K562 (cell line): Measurements from ENCODE around the gene TFCP2L1. TPM values are rescaled to one million over a fixed set of nuclear protein-coding genes. Genes with fewer than 3 reads are reported as not detected.

Source experiments
- FIP1L1 ChIP-seq: fragments of 200-400 bp; formaldehyde crosslinking; IDR thresholded peaks from 2 replicates; pipeline ENCODE4 v1.6.1; 2018; ENCODE audit warnings: mild to moderate bottlenecking, low read depth, low read length; ENCODE audit not compliant: poor library complexity, severe bottlenecking
- FOXK2 ChIP-seq, 2 experiments: fragments of 450-650 bp; IDR thresholded peaks in 1 of 2; conservative IDR thresholded peaks in 1 of 2; 2 replicates each; pipeline ENCODE4 v1.6.1; 2016; ENCODE audit warnings: low read depth in 2 of 2, mild to moderate bottlenecking in 1 of 2
- MEIS2 ChIP-seq: fragments of 450-650 bp; IDR thresholded peaks from 2 replicates; pipeline ENCODE4 v1.6.1; 2014; ENCODE audit warnings: mild to moderate bottlenecking; ENCODE audit not compliant: partially characterized antibody
- NUFIP1 ChIP-seq: fragments of 450-650 bp; IDR thresholded peaks from 2 replicates; pipeline ENCODE4 v1.6.1; 2018; ENCODE audit not compliant: partially characterized antibody
- RERE ChIP-seq: sonication (generic); formaldehyde crosslinking; IDR thresholded peaks from 2 replicates; pipeline ENCODE4 v1.8.0; 2023; ENCODE audit warnings: missing genetic modification reagents, mild to moderate bottlenecking, borderline replicate concordance
- RFX7 ChIP-seq: fragments of 250-450 bp; sonication (Bioruptor Pico); IDR thresholded peaks from 2 replicates; pipeline ENCODE4 v1.5.1; 2021; ENCODE audit warnings: mild to moderate bottlenecking
- TFAP4 ChIP-seq: sonication (generic); formaldehyde crosslinking; IDR thresholded peaks from 2 replicates; pipeline ENCODE4 v1.8.0; 2022; ENCODE audit warnings: missing genetic modification reagents, mild to moderate bottlenecking, moderate library complexity, borderline replicate concordance
- XRCC3 ChIP-seq: fragments of 450-650 bp; IDR thresholded peaks from 2 replicates; pipeline ENCODE4 v1.6.1; 2017; ENCODE audit warnings: mild to moderate bottlenecking, moderate library complexity
- polyA plus RNA-seq, 8 experiments: library from polyadenylated mRNA; depleted of rRNA in 4 of 8; stranded (reverse) in 5 of 8; unstranded in 3 of 8; fragments of >200 nt; fragmentation: Nextera tagmentation in 2 of 8; fragmentation: Illumina TruSeq in 1 of 8; extraction: Ambion mirVana in 2 of 8; extraction: Trizol in 1 of 8; gene quantifications; 2 replicates each; pipeline versions ENCODE4 v1.2.1 to v1.2.3, GENCODE V29; 2011 to 2014; ENCODE audit warnings: inconsistent platforms in 1 of 8, missing spikeins in 1 of 8
- total RNA-seq, 7 experiments: library from RNA; depleted of rRNA in 6 of 7; stranded (reverse); fragments of >200 nt in 6 of 7; fragmentation: Illumina TruSeq in 2 of 7; extraction: Trizol in 2 of 7; gene quantifications; 2 replicates each; pipeline versions ENCODE4 v1.2.1 to v1.2.3, GENCODE V29; 2011 to 2021; ENCODE audit warnings: low replicate concordance in 1 of 7

Gene TFCP2L1
- total and polyA plus RNA-seq, 9 of the 15 experiments (the other 6 are each of a cell fraction or from before 2014, with no cell fraction given) = 0.08 to 1.00 (median 0.42) TPM

GRCh38 chr2:121237980-121238665 lies 46.9 kb downstream of the TFCP2L1 start (continued):
- TF ChIP-seq RERE (CRISPR knock-in tag) (no peak), XRCC3 (no peak), TFAP4 (CRISPR knock-in tag) (no peak), MEIS2 (no peak), NUFIP1 (no peak), FOXK2 (conservative IDR thresholded peaks at IDR 0.05 in 1 of 2, IDR thresholded peaks at IDR 0.05 in 1 of 2; ENCODE audit: low read depth in 2 of 2) (no peak), RFX7 (CRISPR knock-in tag) (no peak), FIP1L1 (no peak)
- TF ChIP-seq, all 486 proteins: peak for 0
